Heart right ventricle (tissue), 16 donors: ENCODE measurements around the gene BBLN. TPM values are rescaled to one million over a fixed set of nuclear protein-coding genes. Genes with fewer than 3 reads are reported as not detected.

Experiments
- ATAC-seq, 8 donors: fragments of 200-7000 bp; cut with Tn5 transposase; one replicate each; pipeline ENCODE4 v1.9.1; 2020; ENCODE audit warnings: mild to moderate bottlenecking in 8 of 8, moderate library complexity in 8 of 8, moderate number of reproducible peaks in 1 of 8
- DNase-seq, 2 donors: peaks; one replicate each; pipeline ENCODE4 v3.0.0-alpha.2; 2020
- H3K27ac ChIP-seq, 10 donors: fragments of 200-600 bp; sonication (generic) in 2 of 10; one replicate each; pipeline versions ENCODE4 v1.5.0 to v1.8.0; 2020 to 2022; ENCODE audit warnings: mild to moderate bottlenecking in 3 of 10
- H3K27me3 ChIP-seq, 7 donors: fragments of 200-600 bp; one replicate each; pipeline ENCODE4 v1.8.0; 2021 to 2022; ENCODE audit warnings: mild to moderate bottlenecking in 2 of 7
- H3K36me3 ChIP-seq, 9 donors: fragments of 200-600 bp; sonication (generic) in 1 of 9; one replicate each; pipeline versions ENCODE4 v1.5.0 to v1.8.0; 2020 to 2022; ENCODE audit warnings: mild to moderate bottlenecking in 2 of 9
- H3K4me1 ChIP-seq, 9 donors: fragments of 200-600 bp; sonication (generic) in 1 of 9; one replicate each; pipeline versions ENCODE4 v1.5.0 to v1.8.0; 2020 to 2022; ENCODE audit warnings: mild to moderate bottlenecking in 4 of 9
- H3K4me3 ChIP-seq, 10 donors: fragments of 200-600 bp; sonication (generic) in 2 of 10; one replicate each; pipeline versions ENCODE4 v1.5.0 to v1.8.0; 2020 to 2022; ENCODE audit warnings: mild to moderate bottlenecking in 7 of 10, moderate library complexity in 2 of 10
- H3K9me3 ChIP-seq, 11 donors: fragments of 200-600 bp in 10 of 11; sonication (generic) in 2 of 11; one replicate each; pipeline versions ENCODE4 v1.5.0 to v1.8.0; 2013 to 2022; ENCODE audit warnings: mild to moderate bottlenecking in 2 of 11, control low read depth in 1 of 11, moderate library complexity in 1 of 11
- WGBS, 2 donors: extraction: QIAGEN DNeasy Blood & Tissue Kit; methylation state at CpG; one replicate each; pipeline ENCODE4 v1.1.7; 2013; ENCODE audit warnings: inconsistent platforms in 1 of 2; 5-methylcytosine and 5-hydroxymethylcytosine counted together
- intact Hi-C, 10 donors: fragments of 100-400 bp; cut with DNase I; formaldehyde crosslinking; loops; one replicate each; pipeline versions ENCODE4 v1.11.1 to v1.14.2; 2022
- polyA plus RNA-seq, 2 donors: library from polyadenylated mRNA; stranded (reverse); fragments of 200-250 nt; gene quantifications; one replicate each; pipeline ENCODE4 v1.2.3, GENCODE V29; 2013
- total RNA-seq, 10 donors: library from RNA; stranded (reverse); fragmentation: NEBNext Ultra II Directional in 3 of 10; extraction: Animal tissue kit (Norgen Biotek cat#: 25700) in 3 of 10; gene quantifications; one replicate each; pipeline versions ENCODE4 v1.2.1 to v1.2.4, GENCODE V29; 2021 to 2023
- TF ChIP-seq, protein P1 (sequence below), 9 donors: fragments of 200-600 bp; sonication (generic) in 2 of 9; IDR thresholded peaks; one replicate each; pipeline versions ENCODE4 v1.5.0 to v1.8.0; 2021 to 2022; ENCODE audit warnings: antibody characterized with exemption in 9 of 9, mild to moderate bottlenecking in 5 of 9, moderate library complexity in 1 of 9
- donor health status: Arrhythmogenic right ventricular cardiomyopathy.
- donor health status: ischemic (EF 13 %, LVEDD 7.1; RV severe dilation, severe dysfunction).
- donor health status: healthy with polysubstance abuse.
- donor health status: DM: no; HTN: yes; CAD: no.
- donor health status: DM: no; HTN: no; CAD: no.
- donor health status: ischemic (EF 25% LVEDD 6.9; RV normal size, moderate dysfunction).
- donor health status: ischemic (EF 25% LVEDD 5.7; RV mildly dilated, moderate dysfunction).
- donor health status: healthy.
- donor health status: DM: yes; HTN: yes; CAD: no.
- donor health status: Ischemic cardiomyopathy.
- donor health status: ischemic (EF 35%, LVEDD 5.7; RV mildly dilated, moderate dysfunction).
- donor health status: nonischemic (EF 11% LVEDD 7.7; RV severe dilation, severe dysfunction).
- donor health status: DM: yes; HTN: yes; CAD: no.
- donor health status: PGD.
- donor health status: ischemic (EF 29% LVEDD 5.4; RV normal size, mild dysfunction).
- donor health status: nonischemic (EF 23%, LVEDD 6.1; RV moderate dilation, normal function).

Gene BBLN
- total and polyA plus RNA-seq, 12 donors, result 29.5 to 159 (median 38.6) TPM

GRCh38 chr9:128149001-128149701 lies 10.9 kb upstream of the BBLN start, which contains the start of gene LCN2:
Gene LCN2 (plus strand): TSS chr9:128149453. CDS start chr9:128149526, 73 bp downstream.
- intact Hi-C loops, result no loop called here
- H3K27ac ChIP-seq, result peak within 1 kb of the TSS in 2 of 10 donors; percentile 27 to 34
- DNase-seq, result no peak
- H3K27me3 ChIP-seq, result no peaks in the 10 kb centered on the region
- H3K36me3 ChIP-seq, result no peaks in the 10 kb centered on the region
- no peaks in the 10 kb centered on the region for H3K9me3 ChIP-seq
- peak in 2 of 8 donors; percentile 11 to 15 for ATAC-seq
- TF ChIP-seq, protein P1, sequence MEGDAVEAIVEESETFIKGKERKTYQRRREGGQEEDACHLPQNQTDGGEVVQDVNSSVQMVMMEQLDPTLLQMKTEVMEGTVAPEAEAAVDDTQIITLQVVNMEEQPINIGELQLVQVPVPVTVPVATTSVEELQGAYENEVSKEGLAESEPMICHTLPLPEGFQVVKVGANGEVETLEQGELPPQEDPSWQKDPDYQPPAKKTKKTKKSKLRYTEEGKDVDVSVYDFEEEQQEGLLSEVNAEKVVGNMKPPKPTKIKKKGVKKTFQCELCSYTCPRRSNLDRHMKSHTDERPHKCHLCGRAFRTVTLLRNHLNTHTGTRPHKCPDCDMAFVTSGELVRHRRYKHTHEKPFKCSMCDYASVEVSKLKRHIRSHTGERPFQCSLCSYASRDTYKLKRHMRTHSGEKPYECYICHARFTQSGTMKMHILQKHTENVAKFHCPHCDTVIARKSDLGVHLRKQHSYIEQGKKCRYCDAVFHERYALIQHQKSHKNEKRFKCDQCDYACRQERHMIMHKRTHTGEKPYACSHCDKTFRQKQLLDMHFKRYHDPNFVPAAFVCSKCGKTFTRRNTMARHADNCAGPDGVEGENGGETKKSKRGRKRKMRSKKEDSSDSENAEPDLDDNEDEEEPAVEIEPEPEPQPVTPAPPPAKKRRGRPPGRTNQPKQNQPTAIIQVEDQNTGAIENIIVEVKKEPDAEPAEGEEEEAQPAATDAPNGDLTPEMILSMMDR (IDR thresholded peaks at IDR 0.05), result no peak
- peaks cover 5 to 27% (median 11%) of the 10 kb centered on the region in 9 donors for H3K4me1 ChIP-seq
- WGBS, 2 donors, result 65 to 66% methylated on average over 9 of the region's 9 CpGs
- no peak within 1 kb of the TSS for H3K4me3 ChIP-seq

- WGBS, 2 donors, result 57 to 58% methylated on average over 11 of the region's 11 CpGs
- H3K4me3 ChIP-seq, result no peak overlapping the region
- DNase-seq (peak in 1 of 2 donors; percentile 6), ATAC-seq (peak in 1 of 8 donors; percentile 3)
- H3K36me3 ChIP-seq, result no peaks in the 10 kb centered on the region
- peak overlapping the region in 1 of 10 donors; percentile 34 for H3K27ac ChIP-seq
- no peaks in the 10 kb centered on the region for H3K9me3 ChIP-seq
- no peaks in the 10 kb centered on the region for H3K27me3 ChIP-seq
- peaks cover 5 to 25% (median 10%) of the 10 kb centered on the region in 9 donors for H3K4me1 ChIP-seq
- intact Hi-C loops, result no loop called here
- TF ChIP-seq, protein P1 (IDR thresholded peaks at IDR 0.05), result no peak
These were observed 10.0 kb upstream of the BBLN start for GRCh38 chr9:128149951-128150593.

DNA sequence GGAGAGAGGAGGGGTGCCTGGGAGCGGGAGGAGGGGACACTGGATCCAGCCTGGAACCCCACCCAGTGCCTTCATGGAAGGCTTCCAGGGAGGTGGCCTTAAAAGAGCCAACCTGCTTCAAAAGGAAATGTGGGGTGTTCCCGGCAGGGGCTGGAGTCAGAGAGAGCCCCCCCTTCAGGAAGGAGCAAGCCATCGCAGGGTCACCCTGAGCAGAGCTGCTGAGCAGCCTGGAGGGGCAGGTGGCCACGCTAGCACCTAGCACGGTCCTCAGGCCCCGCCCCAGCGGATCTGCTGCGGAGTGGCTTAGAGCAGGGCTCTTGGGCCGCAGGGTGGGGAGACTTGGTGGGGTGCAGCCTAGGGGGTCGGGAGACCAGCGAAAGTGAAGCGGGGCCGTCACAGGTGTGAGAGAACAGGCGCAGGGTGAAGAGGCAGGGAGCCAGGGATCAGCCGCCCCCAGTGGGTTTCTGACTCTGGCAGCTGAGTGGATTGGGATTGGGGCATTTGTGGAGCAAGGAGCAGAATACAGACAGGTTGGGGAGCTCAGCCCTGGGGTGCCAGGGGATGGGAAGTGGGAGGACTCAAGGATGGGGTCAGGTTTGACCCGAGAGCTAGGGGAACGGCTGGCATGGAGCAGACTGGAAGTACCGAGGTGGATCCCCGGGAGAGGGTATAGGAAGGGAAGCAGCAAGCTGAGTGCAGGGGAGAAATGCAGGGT lies 9.3 kb upstream of the BBLN start:
- 73 to 74% methylated on average over 19 of the region's 19 CpGs for WGBS, 2 donors
- Histone ChIP-seq H3K4me1 (peaks cover 5 to 25% (median 10%) of the 10 kb centered on the region in 9 donors), H3K27ac (no peak overlapping the region), H3K27me3 (no peaks in the 10 kb centered on the region), H3K4me3 (no peak overlapping the region), H3K9me3 (no peaks in the 10 kb centered on the region), H3K36me3 (no peaks in the 10 kb centered on the region)
- TF ChIP-seq, protein P1 (IDR thresholded peaks at IDR 0.05), result peak in 6 of 9 donors; percentile 16 to 49 (median 26)
- intact Hi-C loops, result no loop called here
- DNase-seq, result no peak
- ATAC-seq, result peak in 7 of 8 donors; percentile 12 to 49 (median 18)
